Caki2 (cell line): ENCODE measurements around the gene ETFBKMT. TPM values are rescaled to one million over a fixed set of nuclear protein-coding genes. Genes with fewer than 3 reads are reported as not detected.
"Not testable (repeated sequence)": the region's sequence is repeated elsewhere in the genome, so short reads cannot be mapped to it uniquely, and the experiment has no call there.

ENCODE experiments used
- DNase-seq: peaks from one replicate; pipeline ENCODE4 v3.0.0-alpha.2; 2015; ENCODE audit warnings: low read depth
- in situ Hi-C: cut with HindIII; loops from 2 replicates; pipeline ENCODE4 v1.10.0; 2016; ENCODE audit warnings: low sequenced_read_pairs, low pct_unique_long_range_greater_than_20kb, mixed read lengths
- total RNA-seq: library from RNA; depleted of rRNA; stranded (reverse); fragments of >200 nt; shearing (Covaris generic); gene quantifications from 2 replicates; pipeline ENCODE4 v1.2.3, GENCODE V29; 2014; ENCODE audit warnings: low replicate concordance; rRNA removed

Gene ETFBKMT
- total RNA-seq, 1 experiment from 2014 or later: 0.81 TPM

- DNase-seq: no peak
- in situ Hi-C loops: no loop called here
Observed at GRCh38 chr12:31710021-31710818, 50.7 kb downstream of the ETFBKMT start.

- DNase-seq: no peak
- in situ Hi-C loops: no loop called here
Observed at GRCh38 chr12:31712877-31713276, 53.4 kb downstream of the ETFBKMT start.

DNA sequence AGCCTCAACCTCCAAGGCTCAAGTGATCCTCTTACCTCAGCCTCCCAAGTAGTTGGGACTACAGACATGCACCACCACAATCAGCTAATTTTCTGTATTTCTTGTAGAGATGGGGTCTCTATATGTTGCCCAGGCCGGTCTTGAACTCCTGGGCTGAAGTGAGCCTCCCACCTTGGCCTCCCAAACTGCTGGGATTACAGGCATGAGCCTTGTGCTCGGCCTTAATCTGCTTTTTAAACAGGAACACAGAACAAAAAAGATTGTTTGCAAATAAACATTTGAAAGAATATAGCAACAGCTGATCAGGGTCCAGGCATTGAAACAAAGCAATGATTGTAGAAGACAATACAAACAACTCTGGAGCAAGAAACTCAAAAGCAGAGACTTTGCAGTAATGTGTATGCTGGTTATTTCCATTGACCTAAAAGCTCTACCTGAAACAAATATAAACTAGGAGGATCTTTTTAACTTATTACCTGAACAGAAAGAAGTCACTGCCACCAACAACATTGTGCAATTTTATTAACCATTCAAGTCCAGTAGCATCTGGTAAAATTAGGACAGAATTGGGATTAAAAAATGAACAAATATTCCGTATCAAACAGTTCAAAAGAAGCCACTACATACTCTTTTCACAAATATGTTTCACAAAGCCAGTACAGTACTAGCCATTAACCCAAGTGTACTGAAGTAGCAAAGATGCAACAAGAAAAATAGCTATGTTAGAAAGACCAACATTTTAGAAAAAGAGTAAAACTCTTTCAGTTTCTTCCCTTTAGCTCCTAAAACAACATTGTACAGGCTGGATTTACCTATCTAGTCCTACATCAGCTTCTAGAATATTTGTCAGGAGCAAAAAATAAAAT is 55.2 kb downstream of the ETFBKMT start:
- in situ Hi-C loops: no loop called here

GRCh38 chr12:31715283-31715825 is 55.9 kb downstream of the ETFBKMT start:
- no peak for DNase-seq
- in situ Hi-C loops: no loop called here

More for the DNA sequence above, 55.2 kb downstream of the ETFBKMT start:
- no peak for DNase-seq

DNA sequence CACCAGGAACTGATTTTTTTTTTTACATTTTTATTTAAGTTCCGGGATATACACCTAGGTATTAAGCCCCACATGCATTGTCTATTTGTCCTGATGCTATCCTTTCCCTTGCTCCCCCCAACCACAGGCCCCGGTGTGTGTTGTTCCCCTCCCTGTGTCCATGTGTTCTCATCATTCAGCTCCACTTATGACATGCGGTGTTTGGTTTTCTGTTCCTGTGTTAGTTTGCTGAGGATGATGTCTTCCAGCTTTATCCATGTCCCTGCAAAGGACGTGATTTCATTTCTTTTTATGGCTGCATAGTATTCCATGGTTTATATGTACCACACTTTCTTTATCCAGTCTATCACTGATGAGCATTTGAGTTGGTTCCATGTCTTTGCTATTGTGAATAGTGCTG is 57.5 kb downstream of the ETFBKMT start:
- in situ Hi-C loops, DNase-seq: not testable (repeated sequence)

DNA sequence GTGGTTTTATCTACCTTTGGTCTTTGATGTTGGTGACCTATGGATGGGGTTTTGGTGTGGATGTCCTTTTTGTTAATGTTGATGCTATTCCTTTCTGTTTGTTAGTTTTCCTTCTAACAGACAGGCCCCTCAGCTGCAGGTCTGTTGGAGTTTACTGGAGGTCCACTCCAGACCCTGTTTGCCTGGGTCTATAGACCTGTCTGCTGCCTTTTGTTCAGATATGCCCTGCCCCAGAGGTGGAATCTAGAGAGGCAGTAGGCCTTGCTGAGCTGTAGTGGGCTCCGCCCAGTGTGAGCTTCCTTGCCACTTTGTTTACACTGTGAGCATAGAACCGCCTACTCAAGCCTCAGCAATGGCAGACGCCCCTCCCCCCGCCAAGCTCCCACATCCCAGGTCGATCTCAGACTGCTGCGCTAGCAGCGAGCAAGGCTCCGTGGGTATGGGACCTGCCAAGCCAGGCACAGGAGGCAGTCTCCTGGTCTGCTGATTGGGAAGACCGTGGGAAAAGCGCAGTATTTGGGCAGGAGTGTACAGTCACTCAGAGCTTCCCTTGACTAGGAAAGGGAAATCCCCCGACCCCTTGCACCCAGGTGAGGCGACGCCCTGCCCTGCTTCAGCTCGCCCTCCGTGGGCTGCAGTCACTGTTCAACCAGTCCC is 59.2 kb downstream of the ETFBKMT start:
- DNase-seq, in situ Hi-C loops: not testable (repeated sequence)

DNA sequence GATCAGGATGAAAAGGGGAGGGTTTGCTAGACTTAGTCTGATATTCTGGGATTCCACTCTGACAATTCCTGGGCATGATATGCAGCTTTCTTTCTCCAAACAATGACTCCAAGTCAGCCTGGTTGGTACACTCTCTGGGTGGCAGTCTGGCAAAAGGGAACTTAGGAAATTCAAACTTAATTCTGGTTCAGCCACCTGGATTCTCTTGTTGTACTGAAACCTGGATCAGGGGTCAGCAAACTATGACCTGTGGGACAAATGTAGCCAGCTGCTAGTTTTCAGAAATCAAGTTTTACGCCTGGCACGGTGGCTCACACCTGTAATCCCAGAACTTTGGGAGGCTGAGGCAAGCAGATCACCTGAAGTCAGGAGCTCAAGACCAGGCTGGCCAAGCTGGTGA is 63.1 kb downstream of the ETFBKMT start:
- in situ Hi-C loops: no loop called here
- no peak for DNase-seq

Other genes with a start within 250 kb of the ETFBKMT start
- gene DENND5B, start 68.6 kb upstream of the ETFBKMT start, total RNA-seq: 8.3 and 27.7 TPM in 2 replicates
- 6.3 and 7.9 TPM in 2 replicates for gene AMN1, start 69.3 kb downstream of the ETFBKMT start, total RNA-seq